Hypothalamus (tissue), 51 donors: ENCODE measurements around the gene SLC26A1.

Experiments
- DNase-seq, 51 donors: peaks; one replicate each; lab custom pipeline; 2025; lab: John Stamatoyannopoulos, UW

SLC26A1 gene

GRCh38 chr4:1015179-1015578 lies 22.0 kb upstream of the SLC26A1 start:
- DNase-seq = peak in 11 of 51 donors; percentile 30 to 71 (median 61)

DNA sequence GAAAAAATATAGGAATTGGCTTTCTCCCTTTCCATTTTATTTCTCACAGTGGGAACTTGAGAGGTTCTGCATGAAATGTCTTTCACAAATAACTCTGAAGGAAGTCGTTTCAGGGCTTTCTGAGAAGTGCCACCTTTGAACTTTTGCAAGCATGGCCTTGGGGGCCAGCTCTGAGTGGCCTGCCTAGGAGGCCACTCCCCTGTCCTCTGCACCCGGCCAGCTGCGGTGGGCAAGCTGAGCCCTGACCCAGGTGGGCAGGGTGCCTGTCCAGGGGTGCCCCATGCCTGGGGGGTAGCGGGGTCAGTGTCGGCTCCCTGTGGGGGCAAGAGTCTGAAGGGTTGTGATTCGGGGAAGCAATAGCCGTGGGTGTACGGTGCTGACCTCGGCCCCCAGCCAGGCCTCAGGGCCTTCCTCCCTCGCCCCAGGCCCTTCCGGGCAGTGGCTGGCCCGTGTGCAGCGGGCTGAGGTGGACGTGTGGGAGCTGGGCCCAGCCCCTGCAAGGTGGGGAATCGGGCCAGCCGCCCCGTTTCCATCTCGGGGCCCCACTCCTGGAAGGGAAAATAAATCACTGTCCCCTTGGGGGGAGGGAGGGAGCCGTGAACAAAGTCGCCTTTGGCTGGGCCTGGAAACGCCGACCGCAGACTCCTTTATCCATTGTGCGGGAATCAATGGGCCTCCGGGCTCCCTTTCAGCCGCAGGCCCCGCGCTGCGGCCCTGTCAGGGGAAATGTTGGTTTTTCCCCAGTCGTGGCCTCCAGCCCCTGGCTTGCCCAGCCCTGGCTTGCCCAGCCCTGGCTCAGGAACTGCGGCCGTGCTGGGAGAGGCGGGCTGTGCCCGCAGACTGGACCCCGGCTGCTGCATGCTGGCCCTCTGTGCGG lies 21.3 kb upstream of the SLC26A1 start:
- peak in 48 of 51 donors; percentile 29 to 92 (median 71) for DNase-seq

DNA sequence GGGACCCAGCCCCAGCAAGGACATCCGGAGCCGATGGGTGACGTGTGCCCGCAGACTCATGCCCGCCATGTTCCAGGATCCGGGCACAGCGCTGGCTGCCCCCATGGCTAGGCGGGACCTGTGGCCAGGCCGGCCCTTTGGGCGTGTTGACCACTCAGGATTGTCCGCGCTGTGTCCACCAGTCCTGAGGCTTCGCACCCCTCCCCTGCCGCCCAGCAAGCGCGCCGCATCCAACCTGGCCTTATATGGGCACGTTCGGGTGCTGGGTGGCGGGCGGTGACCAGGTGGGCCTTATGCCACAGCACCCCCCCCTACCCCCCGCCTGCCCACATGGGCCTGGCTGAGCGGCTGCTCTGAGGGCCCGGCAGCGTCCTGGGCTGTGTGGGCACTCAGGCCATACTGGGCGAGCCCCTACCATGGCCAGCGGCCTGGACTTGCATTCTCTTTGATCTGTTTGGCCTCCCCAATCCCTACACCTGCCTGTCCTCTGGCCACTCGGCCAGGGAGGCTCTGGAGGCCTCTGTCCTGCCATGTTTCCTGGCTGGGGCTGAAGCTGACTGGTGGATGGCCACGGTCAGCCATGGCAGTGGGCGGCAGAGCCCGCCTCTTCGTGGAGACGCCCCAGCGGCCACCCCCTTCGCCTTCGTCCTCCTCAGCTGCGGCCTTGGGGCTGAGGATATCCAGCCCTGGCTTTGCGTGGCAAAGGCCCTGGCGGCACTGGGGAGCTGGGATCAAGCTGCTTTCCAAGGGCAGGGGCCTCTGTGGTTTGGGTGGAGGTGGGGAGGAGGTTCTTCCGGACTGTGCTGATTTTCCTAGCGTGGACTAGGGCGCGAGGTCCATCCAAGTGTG lies 20.2 kb upstream of the SLC26A1 start:
- no peak for DNase-seq

DNA sequence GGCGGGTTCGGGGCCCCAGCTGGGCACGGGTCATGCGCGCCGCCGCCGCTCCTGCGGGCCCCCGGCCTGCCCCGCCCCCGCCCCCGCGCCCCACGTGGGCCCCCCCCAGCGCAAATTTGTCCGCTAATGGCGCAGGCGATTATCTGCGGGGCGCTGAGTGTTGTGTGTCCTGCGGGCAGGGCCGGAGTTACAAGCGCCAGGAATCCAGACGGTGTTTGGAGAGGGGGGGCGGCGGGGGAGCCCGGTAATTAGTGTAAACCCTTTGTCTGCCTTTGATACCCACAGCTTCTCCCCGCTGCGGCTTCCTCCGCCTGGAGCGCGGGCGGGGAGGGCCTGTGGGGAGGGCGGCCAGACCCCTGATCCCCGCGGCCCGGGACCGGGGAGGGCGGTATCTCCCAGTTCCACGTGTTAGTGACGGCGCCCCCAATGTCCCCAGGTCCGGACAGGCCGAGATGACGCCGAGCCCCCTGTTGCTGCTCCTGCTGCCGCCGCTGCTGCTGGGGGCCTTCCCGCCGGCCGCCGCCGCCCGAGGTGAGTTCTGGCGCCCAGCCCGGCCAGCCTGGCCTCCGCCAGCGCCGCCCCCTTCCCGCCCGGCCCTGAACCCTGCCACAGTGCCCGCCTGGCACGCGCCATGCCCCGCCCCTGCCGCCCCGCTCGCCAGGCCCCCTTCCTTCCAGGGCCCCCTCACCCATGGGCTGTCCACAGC lies 19.0 kb upstream of the SLC26A1 start:
- peak in 1 of 51 donors; percentile 11 for DNase-seq

GRCh38 chr4:1011666-1012033 lies 18.4 kb upstream of the SLC26A1 start:
- no peak for DNase-seq

DNA sequence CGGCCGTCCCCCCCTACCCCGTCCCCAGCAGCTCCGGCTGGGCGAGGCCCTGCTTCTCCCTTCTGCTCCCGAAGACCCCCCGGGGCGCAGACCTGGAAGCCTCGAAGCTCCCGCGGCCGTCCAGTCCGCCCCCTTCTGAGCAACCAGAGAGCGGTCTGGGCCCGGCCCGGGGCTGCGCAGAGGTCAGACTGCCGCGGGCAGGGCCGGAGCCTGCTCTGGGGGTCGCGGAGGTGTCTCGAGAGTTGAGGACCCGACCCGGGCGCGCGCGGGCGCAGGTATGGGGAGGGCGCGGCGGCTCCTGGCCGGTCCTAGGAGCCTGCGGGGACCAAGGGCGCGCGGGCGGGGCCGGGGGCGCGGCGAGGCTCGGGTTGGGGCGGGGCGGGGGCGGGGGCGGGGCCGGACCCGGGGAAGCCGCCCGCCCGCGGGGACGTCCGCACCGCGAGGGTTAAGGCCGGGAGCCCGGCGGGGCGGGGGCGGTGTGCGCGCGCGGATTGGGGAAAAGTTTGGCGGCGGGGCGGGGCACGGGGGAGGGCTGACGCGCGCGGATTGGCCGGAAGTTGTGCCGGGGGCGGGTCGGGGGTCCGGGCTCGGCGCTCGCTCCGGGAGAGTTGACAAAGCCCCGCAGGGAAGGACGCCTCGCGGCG lies 17.9 kb upstream of the SLC26A1 start, which contains the start of gene FGFRL1:
Gene FGFRL1, plus strand, starts transcription at position 605 of the 644 bp plus-strand sequence. CDS start 860 bp downstream, outside the sequence.
- DNase-seq = peak in 45 of 51 donors; percentile 21 to 82 (median 63)

DNA sequence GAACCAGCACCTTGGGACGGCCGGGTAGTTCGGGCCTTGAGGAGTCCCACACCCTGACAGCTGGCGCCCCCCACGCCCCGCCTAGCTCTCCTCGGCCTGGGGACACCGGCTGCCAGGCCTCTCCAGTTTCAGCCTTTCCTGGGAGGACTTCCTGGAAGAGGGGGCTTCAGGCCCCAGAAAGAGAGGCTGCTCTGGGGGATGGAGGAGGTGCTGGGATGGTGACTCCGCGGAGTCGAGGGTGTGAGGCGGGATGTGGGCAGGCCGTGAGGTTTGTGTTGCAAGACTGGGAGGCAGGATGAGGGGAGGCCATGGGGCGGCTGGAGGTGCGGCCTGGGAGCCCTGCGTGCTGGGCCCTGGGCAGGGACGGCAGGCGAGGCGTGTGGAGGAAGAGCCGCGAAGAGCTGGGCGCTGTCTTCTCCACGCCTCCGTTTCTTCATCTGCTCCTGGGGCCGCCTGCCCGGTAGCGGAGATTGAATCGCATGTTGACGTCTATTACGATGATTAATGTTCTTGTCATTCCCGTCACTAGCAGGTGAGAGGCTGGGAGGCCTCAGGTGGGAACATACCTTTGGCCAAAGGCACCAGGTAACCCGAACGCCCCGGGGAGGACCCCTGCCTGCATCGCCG lies 17.3 kb upstream of the SLC26A1 start:
- DNase-seq = peak in 3 of 51 donors; percentile 17 to 44 (median 25)

DNA sequence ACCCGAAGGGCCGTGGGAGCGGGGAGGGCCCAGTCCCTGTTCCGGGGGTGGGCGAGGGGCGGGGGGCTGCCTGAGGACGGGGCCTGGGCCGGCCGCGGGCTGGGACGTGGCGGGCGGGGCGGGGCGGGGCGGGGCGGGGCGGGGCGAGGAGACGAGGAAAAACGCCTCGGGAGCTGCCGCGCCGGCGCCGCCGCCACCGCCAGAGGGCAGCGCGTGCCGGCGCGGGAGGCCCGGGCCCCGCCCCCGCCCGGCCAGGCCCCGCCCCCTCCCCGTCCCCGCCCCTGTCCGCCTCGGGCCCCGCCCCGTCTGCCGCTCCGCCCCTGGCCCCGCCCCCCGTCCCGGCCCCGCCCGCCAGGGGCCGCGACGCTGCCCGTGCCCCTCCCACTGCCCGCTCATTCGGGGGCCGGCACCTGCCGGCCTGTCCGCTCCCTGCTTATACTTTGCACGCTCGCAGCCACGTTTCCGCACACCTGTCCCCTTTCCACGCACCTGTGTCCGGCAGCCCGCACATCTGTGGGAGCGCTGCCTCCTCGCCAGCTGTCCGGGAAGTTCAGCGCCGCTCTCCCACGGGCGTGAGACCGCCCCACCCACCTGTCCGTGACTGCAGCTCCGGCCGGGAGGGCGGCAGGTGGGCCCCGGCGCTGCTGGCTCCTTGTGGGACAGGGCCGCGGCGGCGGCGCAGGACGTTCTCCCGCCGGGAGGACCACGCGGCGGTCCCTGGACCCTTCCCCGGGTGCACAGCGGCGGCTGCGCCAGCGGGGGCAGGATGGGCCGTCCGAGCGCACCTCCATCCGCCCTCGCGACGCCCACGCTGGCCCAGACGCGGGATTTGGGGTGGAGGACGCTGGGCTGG lies 16.6 kb upstream of the SLC26A1 start:
- DNase-seq = peak in 38 of 51 donors; percentile 13 to 83 (median 52)

DNA sequence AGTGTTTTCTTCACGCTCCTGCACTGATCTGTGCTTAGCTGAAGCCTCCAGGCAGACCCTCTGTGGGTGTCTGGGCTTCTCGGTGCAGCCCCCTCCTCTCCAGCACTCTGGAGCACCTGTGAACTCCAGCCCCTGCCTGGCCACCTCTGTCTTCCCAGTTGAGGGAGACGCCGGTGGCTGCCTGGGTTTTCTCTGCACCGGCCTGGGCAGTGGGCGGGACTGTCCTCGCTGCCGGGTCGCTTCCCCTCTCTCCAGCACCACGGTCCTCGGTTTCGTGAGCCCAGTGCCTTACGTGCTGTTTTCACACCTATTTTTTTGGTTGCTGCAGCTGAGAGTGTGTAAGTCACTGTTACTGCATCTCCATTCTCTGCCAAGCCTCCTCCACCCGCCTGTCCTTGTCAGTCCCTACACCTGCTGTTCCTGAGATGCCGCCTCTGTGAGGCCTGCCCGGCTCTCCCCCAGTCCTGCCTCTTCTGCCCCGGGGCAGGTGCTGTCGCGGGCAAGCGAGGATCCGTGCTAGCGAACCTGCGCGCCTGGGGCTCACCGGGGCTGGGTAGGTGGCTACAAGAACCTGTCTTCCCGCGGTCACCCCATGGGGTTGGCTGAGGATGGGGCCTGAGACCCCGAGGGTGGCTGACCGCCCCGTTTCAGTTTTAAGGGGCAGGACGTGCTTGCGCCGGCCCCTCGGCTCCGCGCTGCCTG lies 15.8 kb upstream of the SLC26A1 start:
- DNase-seq = peak in 5 of 51 donors; percentile 25 to 56 (median 47)

DNA sequence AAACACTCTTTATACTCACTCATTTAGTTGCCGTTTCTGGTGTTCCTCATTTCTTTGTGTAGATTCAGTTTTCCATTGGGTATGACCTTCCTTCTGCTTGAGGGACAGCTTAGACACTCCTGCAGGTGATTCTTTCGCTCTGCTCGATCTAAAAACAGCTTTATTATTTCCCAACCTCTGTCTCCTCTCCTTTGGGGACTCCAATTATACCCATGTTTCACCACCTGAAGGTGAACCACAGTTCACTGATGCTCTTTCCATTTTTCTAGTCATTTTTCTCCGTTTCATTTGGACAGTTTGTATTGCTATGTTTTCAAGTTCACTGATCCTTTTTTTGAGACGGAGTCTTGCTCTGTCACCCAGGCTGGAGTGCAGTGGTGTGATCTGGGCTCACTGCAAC lies 13.7 kb upstream of the SLC26A1 start:
- DNase-seq = no peak

- DNase-seq = no peak
These were observed 11.6 kb upstream of the SLC26A1 start for GRCh38 chr4:1004557-1005485.

DNA sequence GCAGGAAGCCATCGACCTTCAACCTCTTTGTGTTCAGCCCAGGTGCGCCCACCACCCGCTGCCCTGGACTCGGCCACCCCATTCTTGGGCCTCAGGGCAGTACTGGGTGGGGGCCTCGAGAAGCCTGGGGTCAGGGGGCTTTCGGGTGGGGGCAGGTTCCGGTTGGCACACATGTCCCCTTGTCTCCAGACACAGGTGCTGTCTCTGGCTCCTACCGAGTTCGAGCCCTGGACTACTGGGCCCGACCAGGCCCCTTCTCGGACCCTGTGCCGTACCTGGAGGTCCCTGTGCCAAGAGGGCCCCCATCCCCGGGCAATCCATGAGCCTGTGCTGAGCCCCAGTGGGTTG lies 10.8 kb upstream of the SLC26A1 start:
- DNase-seq = no peak

DNA sequence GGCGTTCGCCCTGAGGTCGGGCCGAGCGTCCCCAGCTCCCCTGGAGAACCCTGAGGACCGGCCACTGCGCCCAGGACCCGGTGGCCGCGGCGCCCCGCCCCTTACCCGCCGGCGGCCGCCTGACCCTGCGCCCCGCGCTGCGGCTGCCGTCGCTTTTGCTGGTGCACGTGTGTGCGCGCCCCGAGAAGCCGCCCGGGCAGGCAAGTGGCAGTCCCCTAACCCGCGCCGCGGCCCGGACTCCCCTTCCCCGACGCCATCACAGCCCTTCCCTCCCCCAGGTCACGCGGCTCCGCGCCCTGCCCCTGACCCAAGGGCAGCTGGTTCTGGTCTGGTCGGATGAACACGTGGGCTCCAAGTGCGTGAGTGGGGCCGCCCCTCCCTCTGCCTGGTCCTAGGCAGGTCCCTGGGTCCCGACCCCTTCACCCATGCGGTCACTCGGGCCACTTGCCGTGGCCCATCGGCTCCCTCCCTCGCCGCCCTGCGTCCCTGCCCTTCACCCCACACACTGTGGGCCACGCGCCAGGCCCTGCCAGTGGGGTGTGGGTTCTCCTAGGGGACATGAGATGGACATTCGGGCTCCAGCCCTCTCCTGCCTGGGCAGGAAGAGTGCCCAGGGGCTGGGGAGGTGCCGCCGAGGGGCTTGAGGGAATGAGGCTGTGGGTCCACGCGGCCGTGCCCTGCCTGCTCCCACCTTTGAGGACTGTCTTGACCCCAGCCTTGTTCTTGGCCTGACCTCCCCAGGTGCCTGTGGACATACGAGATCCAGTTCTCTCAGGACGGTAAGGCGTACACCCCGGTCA lies 10.3 kb upstream of the SLC26A1 start:
- no peak for DNase-seq

DNA sequence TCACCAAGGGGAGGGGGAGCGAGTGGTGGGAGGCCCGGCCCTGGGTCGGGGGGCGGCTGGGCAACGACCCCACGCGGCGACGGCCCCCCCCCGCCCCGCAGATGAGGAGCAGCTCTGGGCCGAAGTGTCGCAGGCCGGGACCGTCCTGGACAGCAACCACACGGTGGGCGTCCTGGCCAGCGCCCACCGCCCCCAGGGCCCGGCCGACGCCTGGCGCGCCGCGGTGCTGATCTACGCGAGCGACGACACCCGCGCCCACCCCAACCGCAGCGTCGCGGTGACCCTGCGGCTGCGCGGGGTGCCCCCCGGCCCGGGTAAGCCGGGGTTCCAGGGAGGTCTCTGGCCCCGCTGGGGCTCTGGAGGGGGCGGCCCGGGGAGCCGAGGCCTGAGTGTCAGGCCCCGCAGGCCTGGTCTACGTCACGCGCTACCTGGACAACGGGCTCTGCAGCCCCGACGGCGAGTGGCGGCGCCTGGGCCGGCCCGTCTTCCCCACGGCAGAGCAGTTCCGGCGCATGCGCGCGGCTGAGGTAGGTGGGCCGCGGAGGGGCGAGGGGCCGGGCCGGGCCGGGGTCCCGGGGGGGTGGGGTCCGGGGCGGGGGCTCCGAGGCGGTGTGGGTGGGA lies 9.5 kb upstream of the SLC26A1 start:
- DNase-seq = no peak

DNA sequence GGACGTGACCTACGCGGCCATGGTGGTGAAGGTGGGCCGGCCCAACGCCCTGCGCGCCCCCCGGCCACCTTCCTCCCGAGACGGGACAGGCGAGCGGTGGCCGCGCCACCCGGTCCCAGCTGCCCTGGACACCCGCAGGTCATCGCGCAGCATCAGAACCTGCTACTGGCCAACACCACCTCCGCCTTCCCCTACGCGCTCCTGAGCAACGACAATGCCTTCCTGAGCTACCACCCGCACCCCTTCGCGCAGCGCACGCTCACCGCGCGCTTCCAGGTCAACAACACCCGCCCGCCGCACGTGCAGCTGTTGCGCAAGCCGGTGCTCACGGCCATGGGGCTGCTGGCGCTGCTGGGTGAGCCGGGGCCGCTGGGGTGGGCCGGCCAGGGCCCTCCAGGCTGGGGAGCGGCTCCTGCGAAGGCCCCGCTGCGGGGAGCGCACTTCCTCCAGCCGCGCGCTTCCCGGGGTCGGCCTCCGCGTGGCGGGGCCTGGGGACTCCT lies 9.0 kb upstream of the SLC26A1 start:
- no peak for DNase-seq
